ENCODE measurements around the gene ODAD2.
A peak's percentile ranks its signal among the peaks of the same experiment; 100 is the strongest.

Gene ODAD2

DNA sequence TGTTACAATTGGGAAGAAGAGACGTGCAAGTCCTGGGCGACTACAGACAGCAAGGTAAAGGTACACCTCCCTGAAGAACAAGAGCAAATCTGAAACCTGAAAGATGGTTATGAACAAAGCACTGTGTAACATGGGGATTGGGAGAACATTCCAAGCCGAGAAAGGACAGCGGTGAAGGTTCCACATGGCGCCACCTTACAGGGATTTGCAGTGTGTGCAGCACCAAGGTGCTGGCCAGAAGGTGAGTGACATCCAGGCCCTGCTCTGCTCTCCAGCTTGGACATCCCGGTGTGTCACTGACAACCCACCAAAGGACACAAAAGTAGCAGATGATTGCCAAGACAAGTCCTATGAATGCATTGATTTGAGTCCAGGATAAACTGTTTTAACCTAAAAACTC, 165.1 kb downstream of the ODAD2 start:
- no peak for DNase-seq

DNA sequence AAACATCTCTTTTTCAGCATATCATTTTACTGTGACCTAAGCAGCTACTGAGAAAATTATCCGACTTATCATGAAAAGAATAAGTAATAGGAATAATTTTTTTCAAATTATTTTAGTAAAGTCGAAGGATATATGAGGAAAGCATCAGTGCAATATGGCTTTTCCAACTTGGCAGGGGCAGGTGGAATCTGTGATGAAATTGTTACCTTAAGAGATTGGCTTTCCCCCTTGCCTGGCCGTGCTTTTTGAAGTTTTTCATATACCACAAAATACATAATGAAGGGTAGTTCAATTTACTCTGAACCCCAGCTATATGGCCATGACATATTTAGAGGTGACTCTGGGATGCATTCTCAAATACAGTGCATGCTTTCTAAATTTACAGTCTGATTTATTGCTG, 166.1 kb downstream of the ODAD2 start:
- no peak for DNase-seq

DNA sequence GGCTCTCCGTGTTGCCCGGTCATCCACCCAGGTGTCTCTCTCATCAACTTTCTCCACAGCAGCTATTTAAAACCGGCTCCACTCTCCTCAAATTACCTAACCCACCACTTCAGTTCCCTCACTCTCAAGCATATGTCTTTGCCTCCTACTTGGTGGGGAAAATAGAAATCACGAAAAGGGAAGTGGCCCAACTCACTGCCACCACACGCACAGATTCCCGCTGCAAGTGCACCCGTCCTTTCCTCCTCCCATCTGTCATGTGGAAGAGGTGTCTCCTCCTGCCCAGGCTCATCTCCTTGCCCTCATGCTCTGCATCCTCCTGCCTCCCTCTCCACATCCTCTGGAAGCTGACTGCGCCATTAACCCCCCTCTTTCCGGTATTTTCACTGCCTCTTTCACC, 172.5 kb downstream of the ODAD2 start:
- no peak for DNase-seq

DNA sequence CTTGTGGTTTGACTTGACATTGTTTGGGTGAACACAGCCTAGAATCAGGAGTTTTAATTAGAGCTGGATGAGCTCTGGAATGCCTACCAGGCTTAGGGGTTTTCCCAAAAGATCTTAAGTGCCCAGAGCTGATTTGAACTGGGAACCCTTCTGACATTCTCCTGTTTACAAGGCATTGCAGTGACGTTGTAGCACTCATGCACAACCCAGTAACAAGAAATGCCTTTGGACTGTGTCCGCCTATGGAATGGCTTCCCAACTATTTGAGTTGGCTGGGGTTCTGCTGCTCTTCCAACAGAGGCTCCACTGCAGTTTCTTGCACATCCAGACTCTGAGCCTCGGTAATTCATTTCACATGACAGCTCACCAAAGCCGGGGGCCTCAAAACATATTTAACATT, 176.6 kb downstream of the ODAD2 start:
- no peak for DNase-seq

DNA sequence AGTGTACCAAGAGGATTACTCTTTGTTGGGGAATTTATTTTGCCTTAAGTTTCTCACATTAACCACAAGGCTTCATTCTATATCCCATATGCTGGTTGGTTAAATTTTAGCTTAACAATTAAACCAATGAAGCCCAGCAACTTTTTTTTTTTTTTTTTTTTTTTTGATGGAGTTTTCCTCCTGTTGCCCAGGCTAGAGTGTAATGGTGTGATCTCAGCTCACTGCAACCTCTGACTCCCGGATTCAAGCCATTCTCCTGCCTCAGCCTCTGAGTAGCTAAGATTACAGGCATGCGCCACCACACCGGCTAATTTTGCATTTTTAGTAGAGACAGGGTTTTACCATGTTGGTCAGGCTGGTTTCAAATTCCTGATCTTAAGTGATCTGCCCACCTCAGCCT, 178.2 kb downstream of the ODAD2 start:
- no peak for DNase-seq

DNA sequence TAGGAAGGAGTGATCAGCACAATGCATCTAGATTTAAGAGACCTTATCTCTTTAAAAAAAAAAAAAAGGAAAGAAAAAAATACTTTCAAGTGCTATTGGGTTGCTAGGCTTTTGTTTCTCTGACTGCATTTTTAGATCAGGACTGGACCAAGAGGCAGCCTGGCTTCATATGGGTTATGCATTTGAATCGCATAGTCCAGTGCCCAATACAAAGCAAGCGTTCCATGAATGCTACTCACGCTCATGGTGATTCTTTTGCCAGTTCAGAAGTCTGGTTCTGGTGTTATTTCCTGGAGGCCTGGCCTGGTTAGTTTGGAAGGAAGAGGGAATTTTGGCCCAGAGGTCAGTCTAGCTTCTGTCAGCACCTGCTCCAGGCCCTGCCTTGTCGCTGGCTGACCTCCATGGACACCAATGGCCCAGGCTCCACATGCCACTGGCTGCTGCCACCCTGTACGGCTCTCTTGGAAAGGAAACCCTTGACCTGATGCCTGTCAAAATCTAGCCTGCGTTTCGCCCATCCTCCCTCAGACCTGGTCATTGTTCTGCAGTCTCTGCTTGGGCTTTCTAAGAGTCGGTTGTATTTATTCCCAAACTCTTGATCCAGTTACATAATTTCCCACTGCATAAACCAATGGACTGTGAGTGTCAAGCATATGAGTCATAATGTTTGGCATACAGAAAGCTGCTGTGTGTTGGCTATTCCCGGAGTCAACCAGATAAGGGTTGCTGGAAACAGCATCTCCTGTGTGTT, 178.9 kb downstream of the ODAD2 start:
- DNase-seq: no peak

DNA sequence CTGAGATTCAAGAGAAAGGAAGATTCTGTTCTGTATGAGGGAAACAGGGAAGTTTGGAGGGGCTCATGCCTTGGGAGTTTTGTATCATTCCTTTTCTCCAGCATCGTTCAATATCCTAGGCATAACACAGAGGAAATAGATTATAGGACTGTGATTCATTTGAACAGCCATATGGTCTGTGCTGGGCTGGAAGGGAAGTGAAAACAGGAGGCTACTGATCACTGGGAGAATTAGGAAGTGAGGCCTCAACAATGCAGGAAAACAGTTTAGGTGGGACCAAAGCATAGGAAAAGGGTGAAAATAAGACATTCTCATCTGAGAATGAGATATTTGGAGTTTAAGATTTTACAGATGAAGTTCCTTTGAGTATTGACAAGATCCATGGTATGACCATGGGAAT, 182.6 kb downstream of the ODAD2 start:
- no peak for DNase-seq

DNA sequence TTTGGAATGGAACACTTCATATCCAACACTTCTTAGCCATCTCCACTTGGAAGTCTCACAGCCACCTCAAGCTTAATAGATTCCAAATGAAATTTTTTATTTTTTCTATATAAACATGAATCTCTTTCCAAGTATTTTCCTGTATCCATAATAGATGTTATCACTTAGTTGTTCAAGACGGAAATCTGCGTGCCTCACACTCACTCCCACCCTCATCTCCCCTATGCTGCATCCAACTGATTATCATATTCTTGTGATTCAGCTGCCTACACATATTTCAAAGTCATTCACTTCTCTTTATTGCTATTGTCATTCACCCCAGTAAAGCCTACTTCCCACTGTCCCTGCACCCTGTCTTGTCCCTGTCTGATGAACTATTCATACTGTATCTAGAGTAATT, 183.0 kb downstream of the ODAD2 start:
- no peak for DNase-seq

DNA sequence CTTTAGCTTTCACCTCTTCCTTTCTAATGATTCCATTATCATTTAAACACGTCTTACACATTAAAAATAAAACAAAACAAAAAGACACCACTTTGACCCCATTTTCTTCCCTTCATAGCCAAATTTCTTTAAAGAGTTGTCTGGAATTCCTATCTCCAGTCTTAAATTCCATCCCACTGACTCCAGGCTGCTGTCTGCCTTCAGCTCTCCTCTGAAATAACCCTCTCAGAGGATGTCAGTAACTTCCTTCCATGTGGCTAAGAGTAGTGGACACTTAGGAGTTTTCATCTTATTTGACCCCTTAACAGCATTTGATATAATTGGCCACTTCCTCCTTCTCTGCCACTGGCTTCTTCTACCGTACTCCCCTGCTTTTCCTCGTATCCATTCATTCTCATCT, 183.6 kb downstream of the ODAD2 start:
- DNase-seq: no peak

DNA sequence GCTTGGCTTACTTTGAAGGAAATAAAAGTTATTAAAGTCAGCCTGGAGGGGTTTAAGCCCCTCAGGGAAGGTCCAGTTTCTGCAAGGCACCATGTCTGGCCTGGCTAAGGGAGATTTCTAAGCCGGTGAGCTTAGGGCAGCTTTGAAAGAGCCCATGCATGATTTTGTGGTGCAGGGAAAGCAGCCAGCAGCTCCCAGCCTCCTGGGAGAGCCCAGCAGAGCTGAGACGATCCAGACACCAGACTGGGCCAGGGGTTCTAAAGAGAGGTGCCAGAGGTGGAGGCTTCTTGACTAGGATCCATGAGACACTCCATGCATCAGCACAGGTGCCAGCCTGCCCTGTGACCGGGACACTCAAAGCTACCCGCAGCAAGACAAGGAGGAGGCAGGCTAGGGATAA, 193.7 kb downstream of the ODAD2 start:
- DNase-seq: no peak

DNA sequence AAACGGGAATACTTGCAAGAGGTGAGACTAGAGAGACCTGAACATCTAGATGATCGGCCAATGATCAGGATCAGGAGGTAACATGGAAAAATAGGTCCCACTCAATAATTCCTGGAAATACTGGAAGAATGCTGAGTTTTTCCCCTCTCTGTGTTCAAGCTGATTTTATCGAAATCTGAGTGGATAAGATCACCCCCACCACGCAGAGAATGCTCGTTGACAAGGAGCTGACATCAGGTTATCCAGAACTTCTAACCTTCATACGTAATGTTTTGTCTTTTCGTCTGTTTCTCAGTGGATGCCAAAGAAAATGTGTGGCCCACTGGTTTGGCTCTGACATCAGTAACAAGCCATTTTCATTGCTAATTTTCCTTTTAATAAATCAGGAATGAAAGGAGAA, 194.7 kb downstream of the ODAD2 start:
- no peak for DNase-seq

DNA sequence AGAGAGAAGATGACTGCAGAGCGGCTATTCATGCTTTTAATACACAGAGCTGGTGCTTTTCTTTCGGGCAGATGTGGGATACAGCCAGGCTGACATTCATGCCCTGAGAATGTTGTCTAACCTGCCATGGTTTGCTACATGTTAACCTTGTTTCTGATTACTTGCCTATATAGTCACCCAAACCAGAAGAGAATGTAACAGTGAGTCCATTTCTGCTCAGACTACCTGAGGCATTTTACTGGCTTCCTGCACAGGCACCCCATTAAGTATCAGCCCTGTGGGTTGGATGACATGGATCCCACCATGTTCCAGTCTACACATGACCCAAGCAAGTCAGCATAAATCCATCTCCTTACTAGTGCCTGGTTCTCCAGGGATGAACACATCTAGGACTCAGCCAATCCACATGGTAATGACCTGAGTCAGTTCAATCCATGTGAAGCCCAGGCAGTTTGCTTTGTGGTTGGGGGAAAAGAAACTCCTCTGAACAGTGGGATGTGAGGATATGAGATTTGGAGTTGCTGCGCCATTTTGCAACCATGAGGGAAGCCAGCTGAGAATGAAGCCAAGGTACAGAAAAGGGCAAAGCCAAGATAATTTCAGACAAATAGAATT, 197.6 kb downstream of the ODAD2 start:
- no peak for DNase-seq

DNA sequence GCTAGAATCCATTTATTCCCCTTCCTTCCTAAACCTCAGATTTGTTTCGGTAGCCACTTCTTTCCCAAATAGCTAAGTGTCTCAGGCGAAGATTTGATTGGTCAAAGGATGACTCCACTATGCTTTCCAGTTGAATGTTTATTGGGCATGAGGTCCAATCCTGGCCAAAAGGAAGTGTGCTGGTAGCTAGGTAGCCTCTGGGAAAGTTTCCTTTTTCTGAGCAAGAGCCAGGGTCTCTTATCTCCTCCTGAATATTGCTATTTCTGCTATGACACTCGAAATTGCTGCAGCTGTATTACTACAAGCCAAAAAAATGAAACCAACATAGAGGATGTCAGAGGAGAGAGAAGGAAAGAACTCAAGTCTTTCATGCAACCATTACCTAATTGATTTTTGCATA, 199.8 kb downstream of the ODAD2 start:
- DNase-seq: no peak

DNA sequence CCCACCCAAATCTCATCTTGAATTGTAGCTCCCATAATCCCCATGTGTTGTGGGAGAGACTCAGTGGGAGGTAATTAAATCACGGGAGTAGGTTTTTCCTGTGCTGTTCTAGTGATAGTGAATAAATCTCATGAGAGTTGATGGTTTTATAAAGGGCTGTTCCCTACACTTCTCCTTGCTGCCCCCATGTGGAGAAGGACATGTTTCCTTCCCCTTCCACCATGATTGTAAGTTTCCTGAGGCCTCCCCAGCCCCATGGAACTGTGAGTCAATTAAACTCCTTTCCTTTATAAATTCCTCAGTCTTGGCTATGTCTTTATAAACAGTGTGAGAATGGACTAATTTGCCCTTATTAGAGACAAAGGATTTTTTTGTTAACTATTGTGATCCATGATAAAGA, 204.7 kb downstream of the ODAD2 start:
- no peak for DNase-seq

DNA sequence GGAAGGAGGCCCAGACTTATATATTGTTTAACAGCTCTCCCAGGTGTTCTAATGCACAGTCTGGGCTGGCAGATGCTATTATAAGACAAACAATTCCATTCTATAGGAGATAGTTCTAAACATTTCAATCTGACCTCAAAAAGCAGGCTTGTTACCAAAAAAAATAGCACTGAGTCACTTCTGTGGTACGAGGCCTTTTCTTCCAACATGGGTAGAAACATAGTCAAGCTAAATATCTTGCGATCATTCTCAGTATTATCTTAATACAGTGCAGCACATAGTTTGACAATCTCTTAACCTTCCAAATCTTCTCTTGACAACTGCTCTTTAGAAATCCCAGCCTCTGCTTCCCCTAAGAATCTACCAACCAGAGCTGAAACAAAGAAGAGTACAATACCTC, 206.7 kb downstream of the ODAD2 start:
- DNase-seq: no peak

DNA sequence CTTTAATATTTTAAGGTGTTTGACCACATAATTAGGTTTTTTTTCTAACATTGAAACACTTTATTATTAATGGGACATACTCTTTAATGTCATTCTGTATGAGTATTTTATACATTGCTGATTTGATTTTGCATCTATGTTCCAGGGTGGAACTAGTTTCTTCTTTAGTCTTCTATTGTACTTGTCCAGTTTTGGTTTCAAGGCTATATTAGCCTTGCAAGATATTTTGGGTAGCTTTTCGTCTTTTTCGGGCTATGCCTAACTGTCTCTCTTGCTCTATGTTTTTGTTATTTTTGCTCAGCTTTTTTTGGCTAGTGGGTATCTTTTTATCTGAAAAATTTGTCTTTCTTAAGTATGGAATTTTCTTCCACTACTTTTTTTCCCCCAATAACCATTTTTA, 214.6 kb downstream of the ODAD2 start:
- no peak for DNase-seq

DNA sequence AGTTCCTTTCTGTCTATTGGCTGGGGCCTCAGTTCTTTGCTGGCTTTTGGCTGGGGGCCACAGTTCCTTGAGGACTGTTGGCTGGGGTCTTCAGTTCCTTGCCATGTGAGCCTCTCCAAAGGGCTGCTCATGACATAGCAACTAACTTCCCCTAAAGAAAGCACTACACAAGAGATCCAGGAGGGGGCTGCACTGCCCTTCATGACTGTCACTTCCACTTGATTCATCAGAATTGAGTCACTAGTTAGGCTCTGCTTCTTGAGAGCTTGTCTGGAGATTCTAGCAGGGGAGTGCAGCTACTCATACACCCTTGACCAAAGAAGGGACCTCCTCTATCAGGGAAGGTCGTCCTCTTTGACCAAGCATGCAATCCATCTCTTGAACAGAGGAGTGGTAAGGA, 215.2 kb downstream of the ODAD2 start:
- peak; percentile 33 for DNase-seq

DNA sequence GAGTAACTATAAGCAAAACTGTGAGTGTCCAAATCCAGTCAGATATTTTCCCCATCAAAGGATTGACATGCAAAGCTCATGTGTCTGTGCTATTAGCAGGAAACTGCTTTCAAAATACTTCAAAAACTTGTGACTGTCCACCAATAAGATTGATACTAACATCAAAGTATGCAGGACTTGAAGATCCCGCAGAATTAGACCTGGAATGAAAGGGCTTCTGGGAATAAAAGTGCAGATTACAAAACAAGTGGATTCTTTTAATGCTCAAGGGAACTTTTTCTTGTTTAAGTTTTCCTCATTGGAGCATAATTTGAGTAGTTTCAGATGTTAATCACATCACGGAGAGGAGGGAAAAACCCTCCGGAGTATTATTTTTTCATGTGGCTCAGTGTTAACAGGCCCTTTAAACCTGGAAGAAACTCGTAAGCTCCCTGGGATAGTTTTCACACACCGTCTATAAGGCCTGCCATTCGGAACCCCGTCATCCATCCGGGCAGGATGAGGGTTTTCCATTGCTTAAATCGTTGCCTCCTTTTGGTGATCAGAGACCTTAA, 219.3 kb downstream of the ODAD2 start:
- DNase-seq: no peak

DNA sequence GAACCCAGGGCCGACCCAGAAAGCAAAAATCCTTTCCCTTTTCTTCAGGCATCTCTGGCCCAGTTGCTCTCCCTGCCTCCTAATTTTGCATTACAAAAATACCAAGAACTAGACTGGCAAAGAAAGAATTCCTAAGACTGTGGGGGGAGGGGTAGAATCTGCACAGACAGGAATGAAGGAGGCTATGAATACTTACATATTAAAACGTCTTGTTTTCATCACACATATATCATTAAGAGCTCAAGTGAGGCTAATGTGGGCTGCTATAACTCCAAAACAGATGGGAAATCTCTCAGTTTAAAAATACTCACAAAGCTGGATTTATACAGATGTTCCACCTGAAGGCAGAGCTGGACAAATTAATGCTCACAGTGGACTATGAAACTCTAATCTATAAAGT, 224.0 kb downstream of the ODAD2 start:
- no peak for DNase-seq

DNA sequence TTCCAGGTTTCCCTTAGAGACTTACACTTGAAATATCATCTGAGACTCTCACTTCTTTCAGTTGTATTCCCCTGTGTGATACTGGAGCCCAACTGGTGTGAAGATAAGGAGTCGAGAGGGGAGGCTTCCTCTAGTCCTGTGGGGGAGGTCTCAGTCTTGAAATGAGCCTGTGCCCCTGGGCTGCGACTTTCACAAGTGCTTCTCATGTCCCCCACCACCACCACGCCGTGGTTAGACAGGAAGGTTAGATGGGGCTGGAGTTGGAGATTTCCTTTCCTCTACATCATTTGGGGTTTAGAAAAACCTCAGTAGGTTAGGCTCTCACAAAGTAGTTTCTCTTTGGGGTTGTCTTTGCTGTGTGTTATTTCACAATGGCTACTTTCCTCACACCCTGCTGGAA, 227.6 kb downstream of the ODAD2 start:
- DNase-seq: no peak

DNA sequence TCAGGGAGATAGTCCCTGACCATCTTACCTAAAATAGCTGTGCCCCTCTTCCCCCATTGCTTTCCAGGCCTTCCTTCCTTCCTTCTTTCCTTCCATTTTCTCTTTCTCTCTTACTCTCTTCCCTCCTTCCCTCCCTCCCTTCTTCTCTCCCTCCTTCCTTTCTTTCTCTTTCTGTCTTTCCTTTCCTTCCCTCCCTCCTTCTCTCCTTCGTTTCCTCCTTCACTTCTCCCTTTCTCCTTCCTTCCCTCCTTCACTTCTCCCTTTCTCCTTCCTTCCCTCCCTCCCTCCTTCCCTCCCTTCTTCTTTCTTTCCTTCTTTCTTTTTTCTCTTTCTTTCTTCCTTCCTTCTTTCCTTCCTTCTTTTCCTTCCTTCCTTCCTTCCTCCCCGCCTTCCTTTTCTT, 228.7 kb downstream of the ODAD2 start:
- no peak for DNase-seq
